ENCODE measurements around the gene STAT5B. TPM values are rescaled to one million over a fixed set of nuclear protein-coding genes. Genes with fewer than 3 reads are reported as not detected.
"Not testable (repeated sequence)": the region's sequence is repeated elsewhere in the genome, so short reads cannot be mapped to it uniquely, and the experiment has no call there.

The STAT5B gene
- total and polyA plus RNA-seq, 4 experiments from 2014 or later: 91.3 to 261 (median 195) TPM

DNA sequence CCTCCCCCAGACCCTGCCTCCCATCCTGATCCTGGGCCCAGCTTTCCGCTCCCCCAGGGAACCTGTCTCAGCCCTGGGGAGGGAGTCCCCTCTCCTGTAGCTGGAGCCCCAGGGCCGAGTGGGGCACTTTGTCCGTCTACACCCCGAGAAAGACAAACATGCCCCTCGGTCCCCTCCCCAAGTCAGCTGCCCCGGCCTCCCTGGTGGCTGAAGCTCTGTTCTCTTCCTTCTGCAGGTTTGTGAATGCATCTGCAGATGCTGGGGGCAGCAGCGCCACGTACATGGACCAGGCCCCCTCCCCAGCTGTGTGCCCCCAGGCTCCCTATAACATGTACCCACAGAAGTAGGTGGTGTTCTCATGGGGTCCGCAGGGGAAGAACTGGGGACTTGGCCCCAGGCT lies 33.0 kb upstream of the STAT5B start:
- Histone ChIP-seq H3K9me3 (ENCODE audit: control insufficient read depth in 1 of 2, low read length in 2 of 2) (no peaks in the 10 kb centered on the region), H3K36me3 (ENCODE audit: insufficient read depth, low read length) (peaks cover 64% of the 10 kb centered on the region), H3K4me3 (ENCODE audit: low read length in 2 of 2) (no peak overlapping the region), H3K27ac (ENCODE audit: low read depth, low read length) (no peak overlapping the region), H3K4me1 (ENCODE audit: insufficient read depth, low read length) (peaks cover 50% of the 10 kb centered on the region), H3K27me3 (ENCODE audit: insufficient read depth, low read length) (no peaks in the 10 kb centered on the region)
- intact Hi-C loops (cut with micrococcal nuclease): no loop called here
- Mint-ChIP-seq H3K36me3 (peaks cover 27 to 76% of the 10 kb centered on the region in 2 donors), H3K27me3 (no peaks in the 10 kb centered on the region), H3K27ac (peak overlapping the region in 5 of 7 donors; percentile 37 to 90 (median 68)), H3K9me3 (peaks cover 0 to 5% (median 0%) of the 10 kb centered on the region in 8 donors), H3K4me1 (peaks cover 29 to 56% (median 45%) of the 10 kb centered on the region in 4 donors), H3K4me3 (no peak overlapping the region)
- POLR2A ChIA-PET (ENCODE audit: partially characterized antibody): interaction anchor here (0.8 to 7.8 kb wide), 5 partner anchors 9 to 61 kb away, joined by 3 to 59 read pairs (median 4); partner anchors contain the start of genes STAT5A and STAT5B
- DNase-seq: no peak
- CTCF ChIA-PET (ENCODE audit: partially characterized antibody): interaction anchor here (0.9 to 21.6 kb wide), 9 partner anchors 9 to 125 kb away, joined by 3 to 504 read pairs (median 4); no protein-coding TSS in a partner anchor

DNA sequence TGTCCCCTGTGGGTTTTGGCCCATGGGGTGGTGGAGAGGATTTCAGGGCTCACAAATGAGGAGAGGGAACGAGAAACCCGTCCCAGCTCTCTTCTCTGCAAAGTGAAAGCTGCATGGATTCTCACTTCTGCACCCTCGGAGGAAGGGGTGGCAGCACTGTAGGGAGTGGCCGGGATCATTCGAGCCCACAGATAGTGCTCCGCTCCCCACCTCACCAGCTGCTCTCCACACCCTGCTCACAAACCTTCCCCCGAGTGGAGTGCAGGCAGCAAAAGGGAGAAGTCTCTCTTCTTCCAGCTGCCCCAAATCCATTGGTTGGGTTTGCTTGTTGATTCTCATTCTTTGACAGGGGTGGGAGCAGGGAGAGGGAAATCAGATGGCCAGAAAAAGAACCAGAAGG lies 32.3 kb upstream of the STAT5B start:
- POLR2A ChIA-PET (ENCODE audit: partially characterized antibody): interaction anchor here (1.1 to 2.4 kb wide), 3 partner anchors 20 to 86 kb away, joined by 3 to 12 read pairs (median 3); partner anchors contain the start of gene STAT5A
- intact Hi-C loops (cut with micrococcal nuclease): no loop called here

DNA sequence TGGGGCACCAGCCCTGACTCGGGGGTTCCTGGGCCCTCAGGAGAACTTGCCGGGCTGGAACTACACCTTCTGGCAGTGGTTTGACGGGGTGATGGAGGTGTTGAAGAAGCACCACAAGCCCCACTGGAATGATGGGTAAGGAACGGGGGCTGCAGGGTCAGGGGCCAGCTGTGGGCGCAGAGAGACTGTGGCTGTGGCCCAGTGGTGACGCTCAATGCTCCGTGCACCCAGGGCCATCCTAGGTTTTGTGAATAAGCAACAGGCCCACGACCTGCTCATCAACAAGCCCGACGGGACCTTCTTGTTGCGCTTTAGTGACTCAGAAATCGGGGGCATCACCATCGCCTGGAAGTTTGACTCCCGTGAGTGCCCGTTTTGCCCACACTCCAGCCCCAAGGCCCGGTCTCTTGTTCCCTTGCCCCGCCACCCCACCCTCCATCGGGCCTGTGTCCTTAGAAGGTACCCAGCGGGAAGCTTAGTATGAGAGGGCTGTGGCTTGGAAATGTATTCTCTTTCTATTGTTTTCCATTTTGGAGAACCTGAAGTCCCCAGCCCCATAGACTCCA lies 31.3 kb upstream of the STAT5B start:
- H3K4me1 Mint-ChIP-seq: peaks cover 20 to 48% (median 33%) of the 10 kb centered on the region in 4 donors

More for the DNA sequence above, 32.3 kb upstream of the STAT5B start:
- Mint-ChIP-seq H3K27me3 (no peaks in the 10 kb centered on the region), H3K4me1 (peaks cover 22 to 53% (median 39%) of the 10 kb centered on the region in 4 donors), H3K36me3 (peaks cover 34 to 76% of the 10 kb centered on the region in 2 donors), H3K4me3 (no peak overlapping the region), H3K27ac (peak overlapping the region in 3 of 7 donors; percentile 25 to 66 (median 61)), H3K9me3 (peaks cover 0 to 5% (median 0%) of the 10 kb centered on the region in 8 donors)
- peaks cover 43% of the 10 kb centered on the region for H3K4me1 ChIP-seq (ENCODE audit: insufficient read depth, low read length)
- peaks cover 71% of the 10 kb centered on the region for H3K36me3 ChIP-seq (ENCODE audit: insufficient read depth, low read length)
- H3K9me3 ChIP-seq (ENCODE audit: control insufficient read depth in 1 of 2, low read length in 2 of 2): no peaks in the 10 kb centered on the region
- no peak overlapping the region for H3K4me3 ChIP-seq (ENCODE audit: low read length in 2 of 2)
- no peaks in the 10 kb centered on the region for H3K27me3 ChIP-seq (ENCODE audit: insufficient read depth, low read length)
- no peak for DNase-seq
- no peak overlapping the region for H3K27ac ChIP-seq (ENCODE audit: low read depth, low read length)
- CTCF ChIA-PET (ENCODE audit: partially characterized antibody): interaction anchor here (0.9 to 21.6 kb wide), 4 partner anchors 15 to 94 kb away, joined by 3 to 504 read pairs (median 3); no protein-coding TSS in a partner anchor

DNA sequence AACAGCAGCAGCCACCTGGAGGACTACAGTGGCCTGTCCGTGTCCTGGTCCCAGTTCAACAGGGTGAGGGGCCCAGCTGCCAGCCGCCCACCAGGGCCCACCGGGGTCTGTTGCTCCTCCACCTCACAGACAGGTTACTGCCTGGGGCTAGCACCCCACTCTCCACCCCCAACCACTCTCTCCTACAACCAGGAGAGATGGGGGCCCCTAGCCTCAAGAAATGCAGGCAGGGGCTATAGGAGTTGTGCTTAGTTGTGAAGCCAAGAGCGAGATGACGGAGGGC lies 30.1 kb upstream of the STAT5B start:
- peaks cover 84% of the 10 kb centered on the region for H3K36me3 ChIP-seq (ENCODE audit: insufficient read depth, low read length)

More for the DNA sequence above, 31.3 kb upstream of the STAT5B start:
- DNase-seq: no peak
- Histone ChIP-seq H3K27ac (ENCODE audit: low read depth, low read length) (no peak overlapping the region), H3K4me1 (ENCODE audit: insufficient read depth, low read length) (peaks cover 33% of the 10 kb centered on the region), H3K36me3 (ENCODE audit: insufficient read depth, low read length) (peaks cover 77% of the 10 kb centered on the region), H3K27me3 (ENCODE audit: insufficient read depth, low read length) (no peaks in the 10 kb centered on the region), H3K9me3 (ENCODE audit: control insufficient read depth in 1 of 2, low read length in 2 of 2) (no peaks in the 10 kb centered on the region), H3K4me3 (ENCODE audit: low read length in 2 of 2) (no peak overlapping the region)
- ChIA-PET CTCF (ENCODE audit: partially characterized antibody) (no interaction called here), POLR2A (ENCODE audit: partially characterized antibody) (interaction anchor here (0.5 to 1.1 kb wide), 3 partner anchors 32 to 86 kb away, joined by 3 read pairs; no protein-coding TSS in a partner anchor)
- intact Hi-C loops (cut with micrococcal nuclease): no loop called here
- H3K9me3 Mint-ChIP-seq: peaks cover 0 to 5% (median 0%) of the 10 kb centered on the region in 8 donors
- peak overlapping the region in 3 of 7 donors; percentile 42 to 77 (median 68) for H3K27ac Mint-ChIP-seq
- no peaks in the 10 kb centered on the region for H3K27me3 Mint-ChIP-seq
- peak overlapping the region in 1 of 8 donors; percentile 25 for H3K4me3 Mint-ChIP-seq
- peaks cover 39 to 83% of the 10 kb centered on the region in 2 donors for H3K36me3 Mint-ChIP-seq

DNA sequence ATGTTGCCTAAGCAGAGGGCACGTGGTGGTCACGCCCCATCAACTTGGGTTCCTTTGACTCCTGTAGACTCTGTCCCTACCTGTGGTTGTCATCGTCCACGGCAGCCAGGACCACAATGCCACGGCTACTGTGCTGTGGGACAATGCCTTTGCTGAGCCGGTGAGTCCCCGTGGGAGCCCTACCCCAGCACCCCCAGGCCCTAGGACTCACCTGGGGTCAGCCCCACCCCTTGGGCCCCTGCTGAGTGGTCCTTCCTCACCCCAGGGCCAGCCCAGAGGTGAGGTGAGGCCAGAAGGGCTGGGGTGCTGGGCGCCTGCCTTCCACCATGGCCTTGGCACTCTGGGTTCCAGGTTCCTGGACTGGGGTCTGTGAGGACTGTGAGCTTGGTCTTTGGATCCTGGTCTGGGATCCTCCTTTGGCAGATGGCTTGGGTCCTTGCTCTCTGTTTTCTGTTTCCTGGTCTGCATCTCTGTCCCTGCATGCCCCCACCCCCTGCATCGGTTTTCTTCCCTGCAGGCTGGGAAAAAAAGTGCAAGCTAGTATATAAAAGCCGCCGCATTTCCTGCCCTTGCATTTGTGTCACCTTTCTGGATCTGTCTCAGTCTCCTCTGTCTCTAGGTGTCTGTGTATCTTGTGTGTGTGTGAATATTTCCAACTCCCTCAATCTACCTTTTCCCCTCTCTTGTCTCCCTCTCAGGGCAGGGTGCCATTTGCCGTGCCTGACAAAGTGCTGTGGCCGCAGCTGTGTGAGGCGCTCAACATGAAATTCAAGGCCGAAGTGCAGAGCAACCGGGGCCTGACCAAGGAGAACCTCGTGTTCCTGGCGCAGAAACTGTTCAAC lies 29.6 kb upstream of the STAT5B start:
- peaks cover 16% of the 10 kb centered on the region for H3K4me1 ChIP-seq (ENCODE audit: insufficient read depth, low read length)
- Mint-ChIP-seq H3K36me3 (peaks cover 56 to 87% of the 10 kb centered on the region in 2 donors), H3K27ac (peak overlapping the region; percentile 61 to 88 (median 77)), H3K9me3 (peaks cover 0 to 5% (median 0%) of the 10 kb centered on the region in 8 donors), H3K4me3 (peak overlapping the region in 5 of 8 donors; percentile 2 to 68 (median 20)), H3K27me3 (no peaks in the 10 kb centered on the region), H3K4me1 (peaks cover 11 to 35% (median 25%) of the 10 kb centered on the region in 4 donors)
- H3K9me3 ChIP-seq (ENCODE audit: control insufficient read depth in 1 of 2, low read length in 2 of 2): no peaks in the 10 kb centered on the region
- peaks cover 87% of the 10 kb centered on the region for H3K36me3 ChIP-seq (ENCODE audit: insufficient read depth, low read length)
- no peaks in the 10 kb centered on the region for H3K27me3 ChIP-seq (ENCODE audit: insufficient read depth, low read length)
- ChIA-PET POLR2A (ENCODE audit: partially characterized antibody) (interaction anchor here (1.0 to 1.1 kb wide), 2 partner anchors 16 to 83 kb away, joined by 4 to 5 read pairs; partner anchors contain the start of gene STAT3), CTCF (ENCODE audit: partially characterized antibody) (interaction anchor here (0.8 to 2.6 kb wide), 2 partner anchors 54 to 83 kb away, joined by 3 to 10 read pairs; no protein-coding TSS in a partner anchor)
- no peak overlapping the region for H3K4me3 ChIP-seq (ENCODE audit: low read length in 2 of 2)
- peak in 2 of 5 donors; percentile 23 to 42 for DNase-seq
- no peak overlapping the region for H3K27ac ChIP-seq (ENCODE audit: low read depth, low read length)
- intact Hi-C loops (cut with micrococcal nuclease): no loop called here

More for the DNA sequence above, 30.1 kb upstream of the STAT5B start:
- no peak overlapping the region for H3K4me3 ChIP-seq (ENCODE audit: low read length in 2 of 2)
- intact Hi-C loops (cut with micrococcal nuclease): no loop called here
- Mint-ChIP-seq H3K9me3 (peaks cover 0 to 5% (median 0%) of the 10 kb centered on the region in 8 donors), H3K4me3 (peak overlapping the region in 1 of 8 donors; percentile 7), H3K4me1 (peaks cover 15 to 40% (median 29%) of the 10 kb centered on the region in 4 donors), H3K27ac (peak overlapping the region in 3 of 7 donors; percentile 25 to 83 (median 68)), H3K36me3 (peaks cover 51 to 87% of the 10 kb centered on the region in 2 donors), H3K27me3 (no peaks in the 10 kb centered on the region)
- ChIA-PET POLR2A (ENCODE audit: partially characterized antibody) (interaction anchor here (1.0 to 1.1 kb wide), 2 partner anchors 17 to 82 kb away, joined by 4 to 5 read pairs; partner anchors contain the start of gene STAT3), CTCF (ENCODE audit: partially characterized antibody) (interaction anchor here (0.8 to 2.6 kb wide), 2 partner anchors 55 to 84 kb away, joined by 3 to 10 read pairs; no protein-coding TSS in a partner anchor)
- DNase-seq: no peak
- no peaks in the 10 kb centered on the region for H3K27me3 ChIP-seq (ENCODE audit: insufficient read depth, low read length)
- peaks cover 21% of the 10 kb centered on the region for H3K4me1 ChIP-seq (ENCODE audit: insufficient read depth, low read length)
- H3K27ac ChIP-seq (ENCODE audit: low read depth, low read length): no peak overlapping the region
- H3K9me3 ChIP-seq (ENCODE audit: control insufficient read depth in 1 of 2, low read length in 2 of 2): no peaks in the 10 kb centered on the region

DNA sequence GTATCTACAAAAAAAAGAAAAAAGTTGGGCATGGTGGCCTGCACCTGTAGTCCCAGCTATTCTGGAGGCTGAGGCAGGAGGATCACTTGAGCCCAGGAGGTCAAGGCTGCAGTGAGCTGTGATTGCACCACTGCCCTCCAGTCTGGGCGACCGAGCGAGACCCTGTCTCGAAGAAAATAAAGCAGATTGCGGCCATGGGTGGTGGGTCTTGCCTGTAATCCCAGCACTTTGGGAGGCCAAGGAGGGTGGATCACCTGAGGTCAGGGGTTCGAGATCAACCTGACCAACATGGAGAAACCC lies 28.8 kb upstream of the STAT5B start:
- peaks cover 79% of the 10 kb centered on the region for H3K36me3 ChIP-seq (ENCODE audit: insufficient read depth, low read length)
- H3K27ac ChIP-seq (ENCODE audit: low read depth, low read length); H3K27me3 Mint-ChIP-seq; H3K9me3 Mint-ChIP-seq; DNase-seq; H3K4me3 ChIP-seq (ENCODE audit: low read length in 2 of 2); H3K4me1 ChIP-seq (ENCODE audit: insufficient read depth, low read length); H3K9me3 ChIP-seq (ENCODE audit: control insufficient read depth in 1 of 2, low read length in 2 of 2); H3K27me3 ChIP-seq (ENCODE audit: insufficient read depth, low read length); intact Hi-C loops (cut with micrococcal nuclease); H3K4me3 Mint-ChIP-seq: not testable (repeated sequence)
- Mint-ChIP-seq H3K4me1 (peaks cover 6 to 27% (median 18%) of the 10 kb centered on the region in 4 donors), H3K27ac (peak overlapping the region in 3 of 7 donors; percentile 9 to 65 (median 13)), H3K36me3 (peaks cover 56 to 79% of the 10 kb centered on the region in 2 donors)
- POLR2A ChIA-PET (ENCODE audit: partially characterized antibody): interaction anchor here (1.1 to 4.2 kb wide), 2 partner anchors 16 to 84 kb away, joined by 5 to 19 read pairs; partner anchors contain the start of genes STAT3 and STAT5A
- CTCF ChIA-PET (ENCODE audit: partially characterized antibody): interaction anchor here (0.8 to 2.6 kb wide), 2 partner anchors 8 to 83 kb away, joined by 3 to 10 read pairs; no protein-coding TSS in a partner anchor
